Activated CD8-positive, alpha-beta T cell treated with anti-CD3 and anti-CD28 coated beads for 36 hours (primary cell): ENCODE results near the gene CTDSPL. TPM values are rescaled to one million over a fixed set of nuclear protein-coding genes. Genes with fewer than 3 reads are reported as not detected.

ENCODE experiments used
- ATAC-seq: fragments of 200-7000 bp; cut with Tn5 transposase; one replicate; pipeline ENCODE4 v1.10.0; 2021; ENCODE audit warnings: mild to moderate bottlenecking, moderate library complexity
- CTCF ChIA-PET: fragments of 350-600 bp; sonication (Branson Sonifier 250); formaldehyde crosslinking; loops from one replicate; lab custom pipeline; 2021; ENCODE audit warnings: antibody characterized with exemption; lab: Charles Lee
- POLR2A ChIA-PET: fragments of 350-600 bp; sonication (Branson Sonifier 250); formaldehyde crosslinking; loops from one replicate; lab custom pipeline; 2021; ENCODE audit warnings: antibody characterized with exemption; lab: Charles Lee
- DNase-seq: peaks from one replicate; pipeline ENCODE4 v3.0.0-alpha.2; 2020
- H3K27ac Mint-ChIP-seq: one replicate; pipeline ENCODE4 v1.8.0; 2021; ENCODE audit warnings: mild to moderate bottlenecking, mixed read lengths
- H3K27me3 Mint-ChIP-seq: one replicate; pipeline ENCODE4 v1.8.0; 2021; ENCODE audit warnings: mixed read lengths
- H3K36me3 Mint-ChIP-seq: one replicate; pipeline ENCODE4 v1.8.0; 2021; ENCODE audit warnings: low read depth, mixed read lengths
- H3K4me1 Mint-ChIP-seq: one replicate; pipeline ENCODE4 v1.8.0; 2021; ENCODE audit warnings: low read depth, mixed read lengths
- H3K4me3 Mint-ChIP-seq: one replicate; pipeline ENCODE4 v1.8.0; 2021; ENCODE audit warnings: mild to moderate bottlenecking, moderate library complexity, mixed read lengths
- H3K9me3 Mint-ChIP-seq: one replicate; pipeline ENCODE4 v1.8.0; 2021; ENCODE audit warnings: mixed read lengths
- CTCF ChIP-seq: fragments of 200-600 bp; IDR thresholded peaks from one replicate; pipeline ENCODE4 v1.8.0; 2022; ENCODE audit warnings: antibody characterized with exemption, mild to moderate bottlenecking
- intact Hi-C: fragments of 100-400 bp; cut with micrococcal nuclease; formaldehyde crosslinking; loops from one replicate; pipeline ENCODE4 v1.10.0; 2022
- total RNA-seq, 2 experiments: library from RNA; stranded (reverse); gene quantifications; one replicate each; pipeline ENCODE4 v1.2.3, GENCODE V29; 2021

CTDSPL gene
- total RNA-seq, 2 experiments from 2014 or later = 1.2 to 1.7 TPM

GRCh38 chr3:37940242-37940908 is 78.7 kb downstream of the CTDSPL start:
- TF ChIP-seq CTCF = no peak
- H3K9me3 Mint-ChIP-seq = no peaks in the 10 kb centered on the region
- ChIA-PET POLR2A (no interaction called here), CTCF (interaction anchor here (2.0 to 2.5 kb wide), 2 partner anchors 34 to 85 kb away, joined by 5 to 9 read pairs; no protein-coding TSS in a partner anchor)
- no peaks in the 10 kb centered on the region for H3K36me3 Mint-ChIP-seq
- no peaks in the 10 kb centered on the region for H3K27me3 Mint-ChIP-seq
- H3K4me1 Mint-ChIP-seq = peaks cover 2% of the 10 kb centered on the region
- ATAC-seq (no peak), DNase-seq (no peak)
- H3K4me3 Mint-ChIP-seq = no peak overlapping the region
- intact Hi-C loops = no loop called here
- H3K27ac Mint-ChIP-seq = no peak overlapping the region

- DNase-seq = no peak
- ChIA-PET CTCF (interaction anchor here (1.2 to 2.5 kb wide), 2 partner anchors 26 to 86 kb away, joined by 3 to 6 read pairs; no protein-coding TSS in a partner anchor), POLR2A (no interaction called here)
- TF ChIP-seq CTCF = no peak
- no peaks in the 10 kb centered on the region for H3K36me3 Mint-ChIP-seq
- H3K4me3 Mint-ChIP-seq = no peak overlapping the region
- H3K27ac Mint-ChIP-seq = no peak overlapping the region
- intact Hi-C loops = no loop called here
- H3K27me3 Mint-ChIP-seq = no peaks in the 10 kb centered on the region
- peaks cover 2% of the 10 kb centered on the region for H3K4me1 Mint-ChIP-seq
- no peaks in the 10 kb centered on the region for H3K9me3 Mint-ChIP-seq
- ATAC-seq = no peak
Observed at GRCh38 chr3:37941608-37942508, 80.2 kb downstream of the CTDSPL start.

GRCh38 chr3:37942646-37943045 is 81.0 kb downstream of the CTDSPL start:
- no peak overlapping the region for H3K4me3 Mint-ChIP-seq
- H3K36me3 Mint-ChIP-seq = no peaks in the 10 kb centered on the region
- DNase-seq (no peak), ATAC-seq (no peak)
- intact Hi-C loops = no loop called here
- ChIA-PET CTCF (interaction anchor here (1.2 to 2.5 kb wide), 2 partner anchors 25 to 87 kb away, joined by 3 to 6 read pairs; no protein-coding TSS in a partner anchor), POLR2A (no interaction called here)
- H3K27ac Mint-ChIP-seq = no peak overlapping the region
- TF ChIP-seq CTCF = no peak
- peaks cover 2% of the 10 kb centered on the region for H3K4me1 Mint-ChIP-seq
- no peaks in the 10 kb centered on the region for H3K27me3 Mint-ChIP-seq
- H3K9me3 Mint-ChIP-seq = no peaks in the 10 kb centered on the region

GRCh38 chr3:37943126-37943525 is 81.4 kb downstream of the CTDSPL start:
- no peak for TF ChIP-seq CTCF
- Mint-ChIP-seq H3K9me3 (no peaks in the 10 kb centered on the region), H3K27me3 (no peaks in the 10 kb centered on the region), H3K36me3 (no peaks in the 10 kb centered on the region), H3K4me3 (no peak overlapping the region), H3K4me1 (peaks cover 2% of the 10 kb centered on the region), H3K27ac (no peak overlapping the region)
- CTCF ChIA-PET = interaction anchor here (1.2 to 2.5 kb wide), 2 partner anchors 25 to 88 kb away, joined by 3 to 6 read pairs; no protein-coding TSS in a partner anchor
- ATAC-seq (no peak), DNase-seq (no peak)
- intact Hi-C loops = no loop called here
- POLR2A ChIA-PET = no interaction called here
